ENCODE data around the gene GMPR. TPM values are rescaled to one million over a fixed set of nuclear protein-coding genes. Genes with fewer than 3 reads are reported as not detected.
A peak's percentile ranks its signal among the peaks of the same experiment; 100 is the strongest.

The GMPR gene
- total RNA-seq, 2 experiments from 2014 or later, result not detected

DNA sequence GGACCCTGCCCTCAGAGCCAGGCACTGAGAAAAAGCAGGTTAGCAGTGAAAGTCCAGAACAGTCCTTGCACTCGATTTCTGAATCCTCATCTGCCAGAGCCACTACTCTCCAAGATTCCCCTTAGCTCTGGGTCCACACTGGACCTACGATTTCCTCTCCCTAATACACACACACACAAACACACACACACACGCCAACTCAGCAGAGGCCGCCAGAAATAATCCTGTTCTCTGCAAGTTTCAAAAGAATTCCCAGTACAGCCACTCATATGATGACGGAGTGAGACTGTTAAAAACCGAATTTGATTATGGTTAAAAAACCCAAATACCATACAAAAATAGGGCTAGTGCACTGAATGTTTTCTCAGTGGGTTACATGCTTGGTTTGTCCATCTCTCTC is 90.8 kb downstream of the GMPR start:
- intact Hi-C loops (cut with micrococcal nuclease; ENCODE audit: unreplicated experiment), result no loop called here
- H3K9me2 ChIP-seq (ENCODE audit: insufficient read depth, low read length), result no peaks in the 10 kb centered on the region
- H4K20me1 ChIP-seq (ENCODE audit: insufficient read depth, low read length), result no peaks in the 10 kb centered on the region
- no peaks in the 10 kb centered on the region for H3K9me3 ChIP-seq (ENCODE audit: low read length)
- POLR2A ChIA-PET, result interaction anchor here (0.5 to 0.8 kb wide), 2 partner anchors 84 to 536 kb away, joined by 3 read pairs; no protein-coding TSS in a partner anchor
- no peak overlapping the region for H3K4me2 ChIP-seq (ENCODE audit: low read length)
- H3K36me3 ChIP-seq (ENCODE audit: insufficient read depth, low read length), result no peaks in the 10 kb centered on the region
- CTCF ChIA-PET (ENCODE audit: unreplicated experiment), result interaction anchor here (0.6 kb wide), 1 partner anchor 81 kb away, joined by 3 read pairs; no protein-coding TSS in a partner anchor
- no peak for TF ChIP-seq EZH2phosphoT487 (IDR thresholded peaks at IDR 0.05; ENCODE audit: borderline replicate concordance, low read depth, low read length)
- TF ChIP-seq, protein P1, sequence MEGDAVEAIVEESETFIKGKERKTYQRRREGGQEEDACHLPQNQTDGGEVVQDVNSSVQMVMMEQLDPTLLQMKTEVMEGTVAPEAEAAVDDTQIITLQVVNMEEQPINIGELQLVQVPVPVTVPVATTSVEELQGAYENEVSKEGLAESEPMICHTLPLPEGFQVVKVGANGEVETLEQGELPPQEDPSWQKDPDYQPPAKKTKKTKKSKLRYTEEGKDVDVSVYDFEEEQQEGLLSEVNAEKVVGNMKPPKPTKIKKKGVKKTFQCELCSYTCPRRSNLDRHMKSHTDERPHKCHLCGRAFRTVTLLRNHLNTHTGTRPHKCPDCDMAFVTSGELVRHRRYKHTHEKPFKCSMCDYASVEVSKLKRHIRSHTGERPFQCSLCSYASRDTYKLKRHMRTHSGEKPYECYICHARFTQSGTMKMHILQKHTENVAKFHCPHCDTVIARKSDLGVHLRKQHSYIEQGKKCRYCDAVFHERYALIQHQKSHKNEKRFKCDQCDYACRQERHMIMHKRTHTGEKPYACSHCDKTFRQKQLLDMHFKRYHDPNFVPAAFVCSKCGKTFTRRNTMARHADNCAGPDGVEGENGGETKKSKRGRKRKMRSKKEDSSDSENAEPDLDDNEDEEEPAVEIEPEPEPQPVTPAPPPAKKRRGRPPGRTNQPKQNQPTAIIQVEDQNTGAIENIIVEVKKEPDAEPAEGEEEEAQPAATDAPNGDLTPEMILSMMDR (conservative IDR thresholded peaks at IDR 0.05; ENCODE audit: low read length), result no peak
- no peak overlapping the region for H3K27ac ChIP-seq (ENCODE audit: low read depth, low read length, poor library complexity, severe bottlenecking)
- no peak overlapping the region for H3K4me3 ChIP-seq (ENCODE audit: low read depth, low read length, poor library complexity, severe bottlenecking)
- peaks cover 5% of the 10 kb centered on the region for H3K4me1 ChIP-seq (ENCODE audit: insufficient read depth, low read length, poor library complexity, severe bottlenecking)
- no peak for DNase-seq (ENCODE audit: low spot score)
- no peak overlapping the region for H2AFZ ChIP-seq (ENCODE audit: low read length)
- H3K79me2 ChIP-seq (ENCODE audit: insufficient read depth, low read depth, low read length), result no peaks in the 10 kb centered on the region
- no TSS peak for BruUV-seq (replicated peaks)

DNA sequence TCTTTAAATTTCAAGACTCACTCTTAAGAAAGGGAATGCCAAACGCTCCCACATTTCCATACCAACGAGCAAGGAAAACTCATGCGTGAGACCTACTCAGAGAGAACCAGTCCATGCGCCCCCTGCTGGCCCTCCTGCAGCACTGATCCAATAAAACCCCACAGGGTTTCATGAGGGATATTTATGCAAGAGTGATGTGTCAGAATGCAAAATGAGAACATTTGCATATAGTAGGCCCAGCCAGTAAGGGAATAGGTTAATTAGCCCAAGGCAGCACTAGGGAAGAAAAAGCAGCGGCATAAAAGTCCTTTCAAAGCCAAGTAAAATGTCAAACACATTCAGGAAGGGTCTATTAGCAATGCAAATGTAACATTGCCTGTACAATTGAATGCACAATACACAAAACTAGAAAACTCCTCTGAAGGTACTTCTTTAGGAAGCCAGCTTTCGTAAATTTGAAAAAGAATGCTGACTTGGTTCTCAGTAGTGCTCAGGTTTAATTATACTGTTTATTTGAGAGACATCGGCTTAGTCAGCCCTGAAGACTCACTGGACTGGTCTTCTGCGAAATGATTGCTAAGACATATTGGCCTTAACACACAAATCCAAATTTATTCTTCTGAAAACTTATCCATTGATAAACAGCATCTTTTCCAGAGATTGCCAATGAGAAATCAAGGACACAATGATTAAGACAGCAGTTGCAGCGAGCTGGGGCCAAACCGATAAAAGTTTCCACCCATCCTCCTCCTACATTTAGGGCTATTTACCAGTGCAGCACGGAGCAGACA is 93.2 kb downstream of the GMPR start:
- no peak overlapping the region for H3K4me3 ChIP-seq (ENCODE audit: low read depth, low read length, poor library complexity, severe bottlenecking)
- TF ChIP-seq EZH2phosphoT487 (IDR thresholded peaks at IDR 0.05; ENCODE audit: borderline replicate concordance, low read depth, low read length), result no peak
- TF ChIP-seq, protein P1 (conservative IDR thresholded peaks at IDR 0.05; ENCODE audit: low read length), result peak; percentile 96
- ChIA-PET POLR2A (interaction anchor here (0.7 kb wide), 1 partner anchor 21 kb away, joined by 3 read pairs; no protein-coding TSS in a partner anchor), CTCF (ENCODE audit: unreplicated experiment) (no interaction called here)
- H3K9me3 ChIP-seq (ENCODE audit: low read length), result no peaks in the 10 kb centered on the region
- H3K79me2 ChIP-seq (ENCODE audit: insufficient read depth, low read depth, low read length), result no peaks in the 10 kb centered on the region
- intact Hi-C loops (cut with micrococcal nuclease; ENCODE audit: unreplicated experiment), result loop anchor here (1.0 to 2.0 kb wide), 6 partner anchors 77 to 633 kb away; no protein-coding TSS in a partner anchor
- H2AFZ ChIP-seq (ENCODE audit: low read length), result no peak overlapping the region; the same call in 1 of the 2 replicates
- H3K4me2 ChIP-seq (ENCODE audit: low read length), result peak overlapping the region; percentile 27; the same call in 1 of the 2 replicates
- H3K4me1 ChIP-seq (ENCODE audit: insufficient read depth, low read length, poor library complexity, severe bottlenecking), result peaks cover 5% of the 10 kb centered on the region
- H4K20me1 ChIP-seq (ENCODE audit: insufficient read depth, low read length), result no peaks in the 10 kb centered on the region
- no TSS peak for BruUV-seq (replicated peaks)
- no peaks in the 10 kb centered on the region for H3K9me2 ChIP-seq (ENCODE audit: insufficient read depth, low read length)
- no peaks in the 10 kb centered on the region for H3K36me3 ChIP-seq (ENCODE audit: insufficient read depth, low read length)
- H3K27ac ChIP-seq (ENCODE audit: low read depth, low read length, poor library complexity, severe bottlenecking), result no peak overlapping the region
- DNase-seq (ENCODE audit: low spot score), result peak; percentile 63

DNA sequence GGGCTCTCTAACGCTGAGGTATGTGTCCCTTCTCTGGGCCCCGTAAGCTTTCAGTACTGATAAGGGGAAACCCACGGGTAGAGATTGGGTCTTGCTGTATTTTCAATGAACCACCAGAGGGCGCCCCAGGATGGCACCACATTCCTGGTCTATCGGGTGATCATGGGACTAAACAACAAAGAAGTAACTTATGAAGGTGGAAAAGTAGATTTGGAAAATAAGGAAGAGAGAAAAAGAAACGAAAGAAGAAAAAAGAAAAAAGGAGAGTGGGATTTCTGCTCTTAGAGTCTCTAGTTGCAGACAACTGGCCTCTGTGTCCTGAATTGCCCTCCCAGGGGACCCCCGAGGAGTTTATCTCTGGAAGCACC is 93.8 kb downstream of the GMPR start:
- Histone ChIP-seq H3K4me1 (ENCODE audit: insufficient read depth, low read length, poor library complexity, severe bottlenecking) (peaks cover 5% of the 10 kb centered on the region), H3K4me3 (ENCODE audit: low read depth, low read length, poor library complexity, severe bottlenecking) (no peak overlapping the region), H3K79me2 (ENCODE audit: insufficient read depth, low read depth, low read length) (no peaks in the 10 kb centered on the region), H3K27ac (ENCODE audit: low read depth, low read length, poor library complexity, severe bottlenecking) (no peak overlapping the region), H3K9me2 (ENCODE audit: insufficient read depth, low read length) (no peaks in the 10 kb centered on the region), H2AFZ (ENCODE audit: low read length) (no peak overlapping the region; the same call in 1 of the 2 replicates), H3K4me2 (ENCODE audit: low read length) (peak overlapping the region; percentile 27; the same call in 1 of the 2 replicates), H3K36me3 (ENCODE audit: insufficient read depth, low read length) (no peaks in the 10 kb centered on the region), H4K20me1 (ENCODE audit: insufficient read depth, low read length) (no peaks in the 10 kb centered on the region), H3K9me3 (ENCODE audit: low read length) (no peaks in the 10 kb centered on the region)
- no peak for TF ChIP-seq EZH2phosphoT487 (IDR thresholded peaks at IDR 0.05; ENCODE audit: borderline replicate concordance, low read depth, low read length)
- TF ChIP-seq, protein P1 (conservative IDR thresholded peaks at IDR 0.05; ENCODE audit: low read length), result peak; percentile 95
- intact Hi-C loops (cut with micrococcal nuclease; ENCODE audit: unreplicated experiment), result loop anchor here (1.0 to 2.0 kb wide), 6 partner anchors 77 to 633 kb away; no protein-coding TSS in a partner anchor
- DNase-seq (ENCODE audit: low spot score), result peak; percentile 68
- BruUV-seq (replicated peaks), result no TSS peak
- CTCF ChIA-PET (ENCODE audit: unreplicated experiment), result no interaction called here
- POLR2A ChIA-PET, result interaction anchor here (0.7 kb wide), 1 partner anchor 22 kb away, joined by 3 read pairs; no protein-coding TSS in a partner anchor

Measured in OCI-LY7 (cell line).